IPS DF 4.7 (cell line): ENCODE data around the gene ELSPBP1.
"Not testable (repeated sequence)": the region's sequence is repeated elsewhere in the genome, so short reads cannot be mapped to it uniquely, and the experiment has no call there.

Source experiments
- DNase-seq: peaks from one replicate; pipeline ENCODE4 v3.0.0-alpha.2; 2013; ENCODE audit warnings: low spot score; ENCODE audit errors: extremely low read depth

Gene ELSPBP1

DNA sequence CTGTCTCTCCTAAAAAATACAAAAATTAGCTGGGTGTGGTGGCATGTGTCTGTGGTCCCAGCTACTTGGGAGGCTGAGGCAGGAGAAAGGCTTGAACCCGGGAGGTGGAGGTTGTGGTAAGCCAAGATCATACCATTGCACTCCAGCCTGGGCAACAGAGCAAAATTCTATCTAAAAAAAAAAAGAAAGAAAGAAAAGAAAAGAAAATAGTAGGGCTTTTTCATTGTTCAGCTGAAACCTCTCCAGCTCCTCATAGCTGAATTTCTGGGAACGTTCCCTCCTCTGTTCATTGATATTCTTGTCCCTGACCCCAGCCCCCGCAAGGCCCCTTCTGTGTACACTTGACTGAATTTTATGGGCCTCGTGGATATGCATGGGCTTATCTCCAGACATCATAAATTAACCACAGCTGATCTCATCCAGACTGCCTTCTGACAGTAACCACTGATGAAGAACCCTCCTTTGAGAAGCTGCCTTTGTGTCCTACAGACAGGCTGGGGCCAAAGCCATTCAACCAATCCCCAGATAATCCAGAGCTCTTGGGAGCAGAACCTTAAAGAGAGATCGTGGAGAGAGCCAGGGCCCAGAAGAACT, at the start of gene ELSPBP1:
ELSPBP1 (plus strand) TSS at position 424 of the 594 bp plus-strand sequence. CDS start 14,036 bp downstream, outside the sequence.
- no peak for DNase-seq

DNA sequence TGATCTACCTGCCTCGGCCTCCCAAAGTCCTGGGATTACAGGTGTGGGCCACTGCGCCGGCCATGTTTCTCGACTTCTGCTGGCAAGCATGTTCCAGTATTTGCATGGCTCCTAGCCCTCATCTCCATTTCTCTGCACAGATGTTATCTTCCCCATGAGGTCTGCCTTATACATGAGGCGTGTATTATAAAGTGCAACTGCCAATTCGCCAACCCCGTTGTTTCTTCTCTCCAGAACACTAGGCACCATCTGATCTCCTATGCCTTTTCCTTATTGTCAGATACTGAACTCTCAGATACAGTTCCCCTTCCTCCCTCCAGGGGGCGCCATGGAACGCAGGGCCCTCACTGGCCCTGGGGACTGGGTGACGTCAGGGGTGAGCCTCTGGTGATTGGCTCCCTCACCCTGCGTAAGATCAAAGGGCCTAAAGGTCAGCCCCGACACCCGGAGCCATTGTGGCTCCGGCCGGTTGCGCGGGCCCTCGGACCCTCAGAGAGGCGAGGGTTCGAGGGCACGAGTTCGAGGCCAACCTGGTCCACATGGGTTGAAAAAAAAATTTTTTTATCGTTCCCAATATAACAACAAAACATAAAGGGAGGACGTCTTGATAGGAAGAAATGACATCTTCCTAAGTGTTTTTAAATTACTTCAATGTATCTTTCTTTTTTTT, 44.4 kb upstream of the ELSPBP1 start:
- DNase-seq = not testable (repeated sequence)

DNA sequence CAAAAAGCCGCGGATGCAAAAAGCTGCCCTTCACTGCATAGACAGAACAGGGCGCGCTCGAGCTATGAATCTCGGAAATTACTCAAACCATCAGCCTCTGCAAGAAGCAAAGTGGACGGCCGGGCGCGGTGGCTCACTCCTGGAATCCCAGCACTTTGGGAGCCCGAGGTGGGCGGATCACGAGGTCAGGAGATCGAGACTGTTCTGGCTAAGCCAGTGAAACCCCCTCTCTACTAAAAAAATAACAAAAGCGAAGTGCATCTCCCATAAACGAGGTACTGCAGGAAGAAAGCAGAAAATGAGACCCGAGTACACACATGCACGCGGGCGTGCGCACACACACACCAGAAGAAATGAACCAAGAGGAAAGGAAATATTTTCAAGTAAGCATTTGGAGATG, 42.3 kb upstream of the ELSPBP1 start:
- not testable (repeated sequence) for DNase-seq

- not testable (repeated sequence) for DNase-seq
These were observed 38.5 kb upstream of the ELSPBP1 start for GRCh38 chr19:47955936-47956335.

- DNase-seq = no peak
These were observed 20.9 kb upstream of the ELSPBP1 start for GRCh38 chr19:47973529-47973928.

- no peak for DNase-seq
These were observed 3.1 kb upstream of the ELSPBP1 start for GRCh38 chr19:47991191-47991808.

DNA sequence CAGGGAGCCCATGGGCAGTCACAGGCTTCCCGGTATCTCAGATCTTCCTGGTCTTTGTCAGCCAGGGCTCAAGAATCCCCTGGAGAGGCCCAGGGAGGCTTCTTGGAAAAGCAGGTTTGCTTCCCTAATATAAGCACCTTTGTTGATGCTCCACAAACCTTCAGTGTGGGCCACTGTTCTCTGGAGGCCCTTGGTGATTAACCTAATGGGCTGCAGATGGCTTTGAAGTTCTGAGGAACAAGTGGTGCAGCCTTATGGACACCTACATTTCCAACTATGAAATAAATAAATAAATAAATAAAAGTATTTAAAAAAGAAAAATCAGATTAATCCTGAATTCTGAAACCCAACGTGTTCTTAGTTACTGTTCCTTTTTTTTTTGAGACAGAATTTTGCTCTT, 2.4 kb upstream of the ELSPBP1 start, which contains the start of gene BSPH1:
BSPH1 (minus strand) TSS at position 101 of the 400 bp plus-strand sequence; CDS start at position 12, 89 bp downstream.
- no peak for DNase-seq

- DNase-seq = no peak
These were observed 1.8 kb downstream of the ELSPBP1 start for GRCh38 chr19:47996230-47996727.

GRCh38 chr19:47998800-47999199, 4.4 kb downstream of the ELSPBP1 start:
- no peak for DNase-seq

- DNase-seq = no peak
These were observed 6.4 kb downstream of the ELSPBP1 start for GRCh38 chr19:48000846-48001245.

GRCh38 chr19:48004236-48004635, 9.8 kb downstream of the ELSPBP1 start:
- no peak for DNase-seq

- no peak for DNase-seq
These were observed 12.3 kb downstream of the ELSPBP1 start for GRCh38 chr19:48006762-48007161.

- DNase-seq = no peak
These were observed 16.7 kb downstream of the ELSPBP1 start for GRCh38 chr19:48010932-48011758.

- DNase-seq = no peak
These were observed 26.3 kb downstream of the ELSPBP1 start for GRCh38 chr19:48020686-48021085.

DNA sequence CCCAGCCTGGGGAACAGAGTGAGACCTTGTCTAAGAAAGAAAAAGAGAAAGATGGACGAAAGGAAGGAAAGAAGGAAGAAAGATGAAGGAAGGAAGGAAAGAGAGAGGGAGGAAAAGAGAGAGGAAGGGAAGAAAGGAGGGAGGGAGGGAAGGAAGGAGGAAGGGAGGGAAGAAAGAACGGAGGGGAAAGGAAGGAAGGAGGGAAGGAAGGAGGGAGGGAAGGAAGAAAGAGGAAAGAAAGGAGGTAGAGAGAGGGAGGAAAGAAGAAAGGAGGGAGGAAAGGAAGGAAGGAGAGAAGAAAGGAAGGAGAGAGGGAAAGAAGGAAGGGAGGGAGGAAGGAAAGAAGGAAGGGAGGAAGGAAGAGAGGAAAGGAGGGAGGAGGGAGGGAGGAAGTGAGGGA, 28.6 kb downstream of the ELSPBP1 start:
- DNase-seq = no peak

GRCh38 chr19:48023518-48023917, 29.1 kb downstream of the ELSPBP1 start:
- no peak for DNase-seq

- no peak for DNase-seq
These were observed 31.0 kb downstream of the ELSPBP1 start for GRCh38 chr19:48025480-48025879.

DNA sequence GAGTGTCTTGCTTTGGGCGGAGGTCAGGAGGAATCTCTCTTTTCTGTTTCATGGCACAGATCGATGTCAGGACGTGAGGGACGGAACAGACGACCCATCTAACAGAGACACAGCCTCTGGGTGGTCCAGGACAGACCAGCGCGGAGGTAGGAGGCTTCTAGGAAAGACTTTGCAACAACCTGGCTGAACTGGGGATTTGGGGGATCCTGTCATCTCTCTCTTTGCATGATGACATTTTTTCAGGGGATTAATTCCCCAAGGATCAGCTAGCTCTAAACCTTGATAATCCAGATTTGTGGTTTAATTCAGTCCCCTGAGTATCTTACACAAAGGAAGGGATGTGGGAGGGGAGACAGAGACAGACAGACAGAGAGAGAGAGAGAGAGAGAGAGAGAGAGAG, 35.0 kb downstream of the ELSPBP1 start:
- DNase-seq = no peak

DNA sequence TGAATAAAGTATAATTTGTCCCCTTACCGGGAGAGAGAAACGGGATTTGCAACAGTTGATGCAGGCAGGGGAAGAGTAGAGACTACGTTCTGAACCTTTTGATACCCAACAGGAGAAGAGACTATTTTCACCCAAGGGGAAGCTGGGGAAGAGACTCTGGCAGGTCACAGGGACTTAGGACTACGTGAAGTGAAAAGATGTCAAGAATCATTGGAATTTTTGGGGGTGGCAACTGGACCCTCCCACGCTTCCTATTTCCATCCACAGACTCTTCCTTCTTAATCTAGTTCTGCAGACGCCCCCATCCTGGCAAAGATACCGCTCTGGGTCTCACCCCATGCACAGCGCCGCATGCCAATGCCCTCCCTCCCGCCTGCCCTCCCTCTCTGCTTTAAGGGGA, 35.6 kb downstream of the ELSPBP1 start:
- DNase-seq = no peak

DNA sequence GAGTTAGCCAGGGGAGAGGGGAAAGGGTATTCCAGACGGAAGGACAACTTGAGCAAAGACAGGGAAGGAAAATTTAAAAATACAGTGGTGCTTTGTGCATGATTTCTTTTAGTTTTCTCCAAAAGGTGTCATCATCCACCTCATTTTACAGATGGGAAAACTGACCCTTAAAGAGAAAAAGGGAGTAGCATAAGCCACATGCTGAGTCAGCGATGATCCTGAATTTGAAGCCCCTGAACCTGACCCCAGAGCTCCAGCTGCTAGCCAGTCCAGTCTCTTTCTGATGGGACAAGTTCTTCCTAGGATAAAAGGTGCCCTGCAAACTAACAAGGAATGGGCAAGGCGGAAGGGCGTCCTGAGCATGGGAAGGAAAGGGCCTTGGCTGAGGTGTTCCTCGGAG, 39.2 kb downstream of the ELSPBP1 start:
- DNase-seq = no peak

DNA sequence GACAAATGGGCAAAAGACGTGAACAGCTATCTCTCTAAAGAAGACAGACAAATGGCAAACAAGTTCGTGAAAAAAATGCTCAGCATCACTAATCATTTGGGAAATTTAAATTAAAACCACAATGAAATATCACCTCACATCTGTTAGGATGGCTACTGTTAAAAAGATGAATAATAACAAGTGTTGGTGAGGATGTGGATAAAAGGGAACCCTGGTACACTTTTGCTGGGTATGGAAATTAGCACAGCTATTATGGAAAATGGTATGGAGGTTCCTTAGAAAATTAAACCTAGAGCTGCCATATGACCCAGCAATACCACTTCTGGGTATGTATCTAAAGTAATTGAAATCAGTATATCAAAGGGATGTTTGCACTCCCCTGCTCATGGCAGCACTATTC, 42.3 kb downstream of the ELSPBP1 start:
- DNase-seq = no peak
